ENCODE measurements around the gene SETX. TPM values are rescaled to one million over a fixed set of nuclear protein-coding genes. Genes with fewer than 3 reads are reported as not detected.
"Not testable (repeated sequence)": the region's sequence is repeated elsewhere in the genome, so short reads cannot be mapped to it uniquely, and the experiment has no call there.

SETX gene
- total and polyA plus RNA-seq, 2 donors (not counting 1 experiment from before 2014, with no cell fraction given), result 29.2 to 105 TPM

DNA sequence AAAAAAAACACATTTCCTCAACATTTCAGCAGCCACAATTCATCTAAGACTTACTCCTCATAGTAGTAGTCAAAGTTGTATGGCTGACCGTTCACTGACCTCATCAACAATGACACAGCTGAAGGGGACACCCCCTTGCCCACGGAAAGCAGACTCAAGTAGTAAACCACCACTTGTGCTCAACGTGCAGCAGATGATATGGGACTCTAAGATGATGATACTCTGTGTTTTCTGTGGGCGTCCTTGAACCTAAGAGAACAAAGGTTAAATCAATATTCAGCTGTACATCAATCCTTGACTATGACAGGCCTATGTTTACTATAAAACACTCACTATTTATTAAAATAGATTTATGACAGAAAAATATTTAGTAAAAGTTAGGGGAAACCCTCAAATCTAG lies 71.6 kb downstream of the SETX start:
- Mint-ChIP-seq H3K27me3 (no peaks in the 10 kb centered on the region), H3K27ac (no peak overlapping the region), H3K4me1 (no peaks in the 10 kb centered on the region), H3K4me3 (no peak overlapping the region), H3K9me3 (ENCODE audit: insufficient read depth) (no peaks in the 10 kb centered on the region)
- intact Hi-C loops (cut with micrococcal nuclease), result loop anchor here (10.0 kb wide), 1 partner anchor 52 kb away; no protein-coding TSS in a partner anchor
- H3K9me3 ChIP-seq (ENCODE audit: control extremely low read depth in 1 of 3, control insufficient read depth in 2 of 3, insufficient read depth in 1 of 3, low read length in 2 of 3), result no peaks in the 10 kb centered on the region
- H3K4me1 ChIP-seq (ENCODE audit: control insufficient read depth in 2 of 2, insufficient read depth in 2 of 2, low read length in 2 of 2), result no peaks in the 10 kb centered on the region
- TF ChIP-seq EZH2 (IDR thresholded peaks at IDR 0.05; ENCODE audit: borderline replicate concordance, insufficient read depth, low read depth, low read length, poor library complexity, severe bottlenecking) (no peak), CTCF (IDR thresholded peaks at IDR 0.05) (no peak)
- H3K9ac ChIP-seq (ENCODE audit: low read length), result no peak overlapping the region
- H3K79me2 ChIP-seq (ENCODE audit: control insufficient read depth, insufficient read depth, low read length), result peaks cover 22% of the 10 kb centered on the region
- POLR2A ChIA-PET, result interaction anchor here (0.6 to 0.7 kb wide), 2 partner anchors 10 to 69 kb away, joined by 3 to 4 read pairs; no protein-coding TSS in a partner anchor
- WGBS (ENCODE audit: insufficient coverage), result no CpG with 5 or more reads among the region's 4 CpGs
- H4K20me1 ChIP-seq (ENCODE audit: control insufficient read depth, insufficient read depth, low read length, poor library complexity, severe bottlenecking), result peaks cover 47% of the 10 kb centered on the region
- H2AFZ ChIP-seq (ENCODE audit: insufficient read depth, low read depth, low read length, poor library complexity, severe bottlenecking), result no peak overlapping the region
- H3K27me3 ChIP-seq (replicated peaks in 1 of 4; ENCODE audit: control extremely low read depth in 1 of 4, control insufficient read depth in 3 of 4, insufficient read depth in 4 of 4, low read length in 3 of 4), result no peaks in the 10 kb centered on the region
- CTCF ChIA-PET, result no interaction called here
- peaks cover 41 to 95% of the 10 kb centered on the region in 2 experiments for H3K36me3 ChIP-seq (replicated peaks in 1 of 2; ENCODE audit: control extremely low read depth in 1 of 2, control insufficient read depth in 1 of 2, extremely low read depth in 1 of 2, insufficient read depth in 2 of 2, low read length in 1 of 2)
- H3K4me2 ChIP-seq (replicated peaks; ENCODE audit: low read depth, low read length, poor library complexity, severe bottlenecking), result no peak overlapping the region
- DNase-seq (no peak), ATAC-seq (ENCODE audit: low read depth) (no peak)
- no peak overlapping the region for H3K27ac ChIP-seq (ENCODE audit: low read length in 2 of 2)
- no peak overlapping the region for H3K4me3 ChIP-seq (ENCODE audit: control extremely low read depth in 1 of 5, extremely low read depth in 1 of 5, insufficient read depth in 1 of 5, low read depth in 2 of 5, low read length in 4 of 5)

DNA sequence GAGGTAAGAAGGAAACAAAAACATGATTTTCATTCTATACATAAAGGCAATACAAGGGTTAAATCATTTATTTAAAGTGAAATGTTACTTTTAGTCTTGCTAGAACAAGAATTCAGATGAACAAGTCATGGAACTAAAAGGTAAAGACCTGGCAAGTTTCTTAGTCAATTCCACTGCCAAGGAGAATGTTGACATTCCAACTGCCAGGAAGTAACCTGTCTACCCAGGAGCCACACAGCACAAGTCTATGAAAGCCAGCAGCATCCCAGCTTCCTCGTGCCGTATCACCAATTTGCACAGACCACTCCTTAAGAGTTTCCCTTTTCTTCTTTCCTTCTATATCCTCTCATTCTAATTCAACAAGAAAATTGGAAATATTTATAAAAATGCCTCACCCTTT lies 79.9 kb downstream of the SETX start:
- Mint-ChIP-seq H3K4me1 (no peaks in the 10 kb centered on the region), H3K4me3 (no peak overlapping the region), H3K27me3 (no peaks in the 10 kb centered on the region), H3K27ac (no peak overlapping the region), H3K9me3 (ENCODE audit: insufficient read depth) (no peaks in the 10 kb centered on the region)
- CTCF ChIA-PET, result interaction anchor here (1.0 kb wide), 1 partner anchor 12 kb away, joined by 3 read pairs; no protein-coding TSS in a partner anchor
- peaks cover 27 to 95% of the 10 kb centered on the region in 2 experiments for H3K36me3 ChIP-seq (replicated peaks in 1 of 2; ENCODE audit: control extremely low read depth in 1 of 2, control insufficient read depth in 1 of 2, extremely low read depth in 1 of 2, insufficient read depth in 2 of 2, low read length in 1 of 2)
- intact Hi-C loops (cut with micrococcal nuclease), result no loop called here
- DNase-seq (no peak), ATAC-seq (ENCODE audit: low read depth) (no peak)
- no peak overlapping the region for H3K27ac ChIP-seq (ENCODE audit: low read length in 2 of 2)
- no peaks in the 10 kb centered on the region for H3K9me3 ChIP-seq (ENCODE audit: control extremely low read depth in 1 of 3, control insufficient read depth in 2 of 3, insufficient read depth in 1 of 3, low read length in 2 of 3)
- 100% methylated on average over 2 of the region's 2 CpGs for WGBS (ENCODE audit: insufficient coverage)
- TF ChIP-seq CTCF (IDR thresholded peaks at IDR 0.05) (no peak), EZH2 (IDR thresholded peaks at IDR 0.05; ENCODE audit: borderline replicate concordance, insufficient read depth, low read depth, low read length, poor library complexity, severe bottlenecking) (no peak)
- no peak overlapping the region for H2AFZ ChIP-seq (ENCODE audit: insufficient read depth, low read depth, low read length, poor library complexity, severe bottlenecking)
- H3K4me1 ChIP-seq (ENCODE audit: control insufficient read depth in 2 of 2, insufficient read depth in 2 of 2, low read length in 2 of 2), result no peaks in the 10 kb centered on the region
- no peak overlapping the region for H3K4me2 ChIP-seq (replicated peaks; ENCODE audit: low read depth, low read length, poor library complexity, severe bottlenecking)
- H3K4me3 ChIP-seq (ENCODE audit: control extremely low read depth in 1 of 5, extremely low read depth in 1 of 5, insufficient read depth in 1 of 5, low read depth in 2 of 5, low read length in 4 of 5), result no peak overlapping the region
- no peaks in the 10 kb centered on the region for H3K27me3 ChIP-seq (replicated peaks in 1 of 4; ENCODE audit: control extremely low read depth in 1 of 4, control insufficient read depth in 3 of 4, insufficient read depth in 4 of 4, low read length in 3 of 4)
- POLR2A ChIA-PET, result no interaction called here
- peaks cover 9% of the 10 kb centered on the region for H3K79me2 ChIP-seq (ENCODE audit: control insufficient read depth, insufficient read depth, low read length)
- H4K20me1 ChIP-seq (ENCODE audit: control insufficient read depth, insufficient read depth, low read length, poor library complexity, severe bottlenecking), result peaks cover 32% of the 10 kb centered on the region
- no peak overlapping the region for H3K9ac ChIP-seq (ENCODE audit: low read length)

- Histone ChIP-seq H3K36me3 (replicated peaks in 1 of 2; ENCODE audit: control extremely low read depth in 1 of 2, control insufficient read depth in 1 of 2, extremely low read depth in 1 of 2, insufficient read depth in 2 of 2, low read length in 1 of 2) (peaks cover 25 to 91% of the 10 kb centered on the region in 2 experiments), H4K20me1 (ENCODE audit: control insufficient read depth, insufficient read depth, low read length, poor library complexity, severe bottlenecking) (peaks cover 31% of the 10 kb centered on the region)
- H3K4me2 ChIP-seq (replicated peaks; ENCODE audit: low read depth, low read length, poor library complexity, severe bottlenecking); H2AFZ ChIP-seq (ENCODE audit: insufficient read depth, low read depth, low read length, poor library complexity, severe bottlenecking); POLR2A ChIA-PET; H3K9me3 ChIP-seq (ENCODE audit: control extremely low read depth in 1 of 3, control insufficient read depth in 2 of 3, insufficient read depth in 1 of 3, low read length in 2 of 3); DNase-seq; H3K27me3 Mint-ChIP-seq; H3K27me3 ChIP-seq (replicated peaks in 1 of 4; ENCODE audit: control extremely low read depth in 1 of 4, control insufficient read depth in 3 of 4, insufficient read depth in 4 of 4, low read length in 3 of 4); H3K4me3 ChIP-seq (ENCODE audit: control extremely low read depth in 1 of 5, extremely low read depth in 1 of 5, insufficient read depth in 1 of 5, low read depth in 2 of 5, low read length in 4 of 5); H3K27ac ChIP-seq (ENCODE audit: low read length in 2 of 2); intact Hi-C loops (cut with micrococcal nuclease); H3K79me2 ChIP-seq (ENCODE audit: control insufficient read depth, insufficient read depth, low read length); ATAC-seq (ENCODE audit: low read depth); H3K4me1 ChIP-seq (ENCODE audit: control insufficient read depth in 2 of 2, insufficient read depth in 2 of 2, low read length in 2 of 2); H3K4me1 Mint-ChIP-seq; H3K9me3 Mint-ChIP-seq (ENCODE audit: insufficient read depth); H3K4me3 Mint-ChIP-seq; H3K9ac ChIP-seq (ENCODE audit: low read length): not testable (repeated sequence)
- CTCF ChIA-PET, result interaction anchor here (1.0 to 2.4 kb wide), 12 partner anchors 11 to 640 kb away, joined by 3 to 21 read pairs (median 6); partner anchors contain the start of genes DDX31 and GTF3C4
- 80% methylated on average over 7 of the region's 16 CpGs for WGBS (ENCODE audit: insufficient coverage)
- peak overlapping the region; percentile 41 for H3K27ac Mint-ChIP-seq
These were observed 84.9 kb downstream of the SETX start for GRCh38 chr9:132269704-132270516.

Measured in B cell (primary cell).